ENCODE data around the gene RPA1.
"Not testable (repeated sequence)": the region's sequence is repeated elsewhere in the genome, so short reads cannot be mapped to it uniquely, and the experiment has no call there.

RPA1 gene

GRCh38 chr17:1793447-1793806 lies 36.4 kb upstream of the RPA1 start:
- Histone ChIP-seq H3K4me1 (peaks cover 52% of the 10 kb centered on the region), H3K27ac (no peak overlapping the region), H3K36me3 (peaks cover 21% of the 10 kb centered on the region), H3K27me3 (no peaks in the 10 kb centered on the region), H3K9me3 (no peaks in the 10 kb centered on the region), H3K4me2 (peak overlapping the region; percentile 49), H4K20me1 (no peaks in the 10 kb centered on the region), H3K9ac (no peak overlapping the region), H3K4me3 (no peak overlapping the region)
- no peak for TF ChIP-seq Cebpa-rat (IDR thresholded peaks at IDR 0.05)

- peak overlapping the region; percentile 59 for H3K4me2 ChIP-seq
- no peak overlapping the region for H3K27ac ChIP-seq
- peaks cover 50% of the 10 kb centered on the region for H3K36me3 ChIP-seq
- H3K4me1 ChIP-seq = peaks cover 43% of the 10 kb centered on the region
- no peak for TF ChIP-seq Cebpa-rat (IDR thresholded peaks at IDR 0.05)
- H3K9ac ChIP-seq = peak overlapping the region; percentile 49; the same call in 1 of the 2 replicates
- H3K9me3 ChIP-seq = no peaks in the 10 kb centered on the region
- no peaks in the 10 kb centered on the region for H3K27me3 ChIP-seq
- H4K20me1 ChIP-seq = no peaks in the 10 kb centered on the region
- H3K4me3 ChIP-seq = no peak overlapping the region
These were observed 33.0 kb upstream of the RPA1 start for GRCh38 chr17:1796800-1797199.

- Histone ChIP-seq H3K4me3 (no peak overlapping the region), H3K9ac (no peak overlapping the region; the same call in 1 of the 2 replicates), H3K27me3 (no peaks in the 10 kb centered on the region), H4K20me1 (no peaks in the 10 kb centered on the region), H3K4me1 (peaks cover 38% of the 10 kb centered on the region), H3K9me3 (no peaks in the 10 kb centered on the region), H3K27ac (no peak overlapping the region), H3K4me2 (peak overlapping the region; percentile 59), H3K36me3 (peaks cover 53% of the 10 kb centered on the region)
- no peak for TF ChIP-seq Cebpa-rat (IDR thresholded peaks at IDR 0.05)
These were observed 32.5 kb upstream of the RPA1 start for GRCh38 chr17:1797323-1797722.

GRCh38 chr17:1797846-1798245 lies 32.0 kb upstream of the RPA1 start:
- H3K36me3 ChIP-seq = peaks cover 51% of the 10 kb centered on the region
- not testable (repeated sequence) for H3K27me3 ChIP-seq
- H3K4me2 ChIP-seq = peak overlapping the region; percentile 59

GRCh38 chr17:1800240-1800639 lies 29.6 kb upstream of the RPA1 start:
- H3K4me2 ChIP-seq = no peak overlapping the region
- H3K9me3 ChIP-seq = no peaks in the 10 kb centered on the region
- H3K27ac ChIP-seq = no peak overlapping the region
- H3K27me3 ChIP-seq = no peaks in the 10 kb centered on the region
- no peak for TF ChIP-seq Cebpa-rat (IDR thresholded peaks at IDR 0.05)
- H3K4me3 ChIP-seq = no peak overlapping the region
- H3K36me3 ChIP-seq = peaks cover 68% of the 10 kb centered on the region
- H3K9ac ChIP-seq = 0 out of 2 replicates have a peak overlapping the region, but pooled peaks have one; percentile 19
- peaks cover 33% of the 10 kb centered on the region for H3K4me1 ChIP-seq
- H4K20me1 ChIP-seq = no peaks in the 10 kb centered on the region

More at GRCh38 chr17:1797846-1798245, 32.0 kb upstream of the RPA1 start:
- peaks cover 36% of the 10 kb centered on the region for H3K4me1 ChIP-seq
- H3K9me3 ChIP-seq, H4K20me1 ChIP-seq, H3K9ac ChIP-seq, H3K27ac ChIP-seq, H3K4me3 ChIP-seq: not testable (repeated sequence)

- H3K36me3 ChIP-seq = peaks cover 69% of the 10 kb centered on the region
- TF ChIP-seq Cebpa-rat (IDR thresholded peaks at IDR 0.05) = no peak
- no peak overlapping the region for H3K9ac ChIP-seq
- no peak overlapping the region for H3K4me2 ChIP-seq
- H3K27ac ChIP-seq = no peak overlapping the region
- H3K4me1 ChIP-seq = peaks cover 33% of the 10 kb centered on the region
- H3K27me3 ChIP-seq = no peaks in the 10 kb centered on the region
- no peaks in the 10 kb centered on the region for H4K20me1 ChIP-seq
- no peaks in the 10 kb centered on the region for H3K9me3 ChIP-seq
- no peak overlapping the region for H3K4me3 ChIP-seq
These were observed 29.1 kb upstream of the RPA1 start for GRCh38 chr17:1800712-1801111.

GRCh38 chr17:1802429-1802828 lies 27.4 kb upstream of the RPA1 start:
- TF ChIP-seq Cebpa-rat (IDR thresholded peaks at IDR 0.05) = no peak
- Histone ChIP-seq H3K4me1 (peaks cover 19% of the 10 kb centered on the region), H3K9ac (no peak overlapping the region), H3K9me3 (no peaks in the 10 kb centered on the region), H3K4me2 (no peak overlapping the region), H3K4me3 (no peak overlapping the region), H3K36me3 (peaks cover 73% of the 10 kb centered on the region), H3K27ac (no peak overlapping the region), H3K27me3 (no peaks in the 10 kb centered on the region), H4K20me1 (no peaks in the 10 kb centered on the region)

- Histone ChIP-seq H3K27ac (no peak overlapping the region), H3K9me3 (no peaks in the 10 kb centered on the region), H3K9ac (no peak overlapping the region), H3K4me1 (peaks cover 10% of the 10 kb centered on the region), H3K36me3 (peaks cover 78% of the 10 kb centered on the region), H4K20me1 (no peaks in the 10 kb centered on the region), H3K4me2 (peak overlapping the region; percentile 10; the same call in 1 of the 2 replicates), H3K27me3 (no peaks in the 10 kb centered on the region), H3K4me3 (no peak overlapping the region)
- TF ChIP-seq Cebpa-rat (IDR thresholded peaks at IDR 0.05) = no peak
These were observed 26.5 kb upstream of the RPA1 start for GRCh38 chr17:1803280-1803679.

GRCh38 chr17:1807890-1808289 lies 21.9 kb upstream of the RPA1 start:
- H3K4me1 ChIP-seq = peaks cover 6% of the 10 kb centered on the region
- peaks cover 80% of the 10 kb centered on the region for H3K36me3 ChIP-seq
- no peak overlapping the region for H3K27ac ChIP-seq
- no peaks in the 10 kb centered on the region for H3K9me3 ChIP-seq
- H3K4me2 ChIP-seq = no peak overlapping the region
- no peak for TF ChIP-seq Cebpa-rat (IDR thresholded peaks at IDR 0.05)
- no peak overlapping the region for H3K4me3 ChIP-seq
- H4K20me1 ChIP-seq = no peaks in the 10 kb centered on the region
- H3K27me3 ChIP-seq = no peaks in the 10 kb centered on the region
- H3K9ac ChIP-seq = no peak overlapping the region

GRCh38 chr17:1808644-1809043 lies 21.2 kb upstream of the RPA1 start:
- peaks cover 78% of the 10 kb centered on the region for H3K36me3 ChIP-seq
- H3K4me1 ChIP-seq = no peaks in the 10 kb centered on the region; the same call in 1 of the 2 replicates
- H3K4me2 ChIP-seq = no peak overlapping the region
- no peak overlapping the region for H3K27ac ChIP-seq
- H3K27me3 ChIP-seq = no peaks in the 10 kb centered on the region
- no peak overlapping the region for H3K9ac ChIP-seq
- H4K20me1 ChIP-seq = no peaks in the 10 kb centered on the region
- no peak for TF ChIP-seq Cebpa-rat (IDR thresholded peaks at IDR 0.05)
- H3K4me3 ChIP-seq = no peak overlapping the region
- H3K9me3 ChIP-seq = no peaks in the 10 kb centered on the region

GRCh38 chr17:1809815-1810214 lies 20.0 kb upstream of the RPA1 start:
- H3K36me3 ChIP-seq = peaks cover 76% of the 10 kb centered on the region
- not testable (repeated sequence) for H3K4me3 ChIP-seq, H3K4me2 ChIP-seq, H3K9ac ChIP-seq, H3K27me3 ChIP-seq, H3K27ac ChIP-seq, H3K9me3 ChIP-seq, H3K4me1 ChIP-seq, H4K20me1 ChIP-seq

Data from BLaER1 (cell line).